IMR-90 (cell line): ENCODE results near the gene LIPG. TPM values are rescaled to one million over a fixed set of nuclear protein-coding genes. Genes with fewer than 3 reads are reported as not detected.

Experiments
- ATAC-seq: fragments of 200-7000 bp; cut with Tn5 transposase; 2 replicates; pipeline ENCODE4 v1.9.1; 2020; ENCODE audit warnings: low read depth, mild to moderate bottlenecking, moderate library complexity
- BruUV-seq: library from RNA; stranded (reverse); fragments of 400-500 nt; replicated peaks from 2 replicates; lab custom pipeline; 2021; lab: Mats Ljungman, UMichigan
- CTCF ChIA-PET: fragments of 300-600 bp; formaldehyde crosslinking; extraction: SDS; loops from one replicate; lab custom pipeline; 2021; ENCODE audit warnings: antibody characterized with exemption; lab: Yijun Ruan, JAX
- POLR2A ChIA-PET: fragments of 300-600 bp; sonication (Branson Sonifier 250); formaldehyde crosslinking; loops from one replicate; lab custom pipeline; 2022; ENCODE audit warnings: antibody characterized with exemption; ENCODE audit not compliant: unreplicated experiment; lab: Charles Lee
- DNase-seq: peaks from one replicate; pipeline ENCODE4 v3.0.0; 2013
- H2AFZ ChIP-seq: replicated peaks from 2 replicates; pipeline ENCODE3; 2013; ENCODE audit warnings: low read length, mild to moderate bottlenecking; ENCODE audit not compliant: poor library complexity
- H2AK5ac ChIP-seq: 2 replicates; pipeline ENCODE4 v1.6.1; 2013; ENCODE audit warnings: low read depth, low read length, inconsistent platforms
- H2AK9ac ChIP-seq: replicated peaks from 2 replicates; pipeline ENCODE3; 2013; ENCODE audit warnings: mild to moderate bottlenecking, low read depth, low read length, moderate library complexity; ENCODE audit not compliant: poor library complexity
- H2BK120ac ChIP-seq: 2 replicates; pipeline ENCODE4 v1.6.1; 2013; ENCODE audit warnings: low read depth, low read length, inconsistent platforms
- H2BK15ac ChIP-seq: 3 replicates; pipeline ENCODE4 v1.6.1; 2013; ENCODE audit warnings: low read depth, low read length, inconsistent platforms
- H2BK20ac ChIP-seq: 2 replicates; pipeline ENCODE4 v1.6.1; 2013; ENCODE audit warnings: low read depth, mild to moderate bottlenecking, inconsistent platforms, low read length, moderate library complexity
- H2BK5ac ChIP-seq: 2 replicates; pipeline ENCODE4 v1.6.1; 2013; ENCODE audit warnings: mild to moderate bottlenecking, low read depth, low read length, inconsistent platforms; ENCODE audit not compliant: poor library complexity, severe bottlenecking
- H3K14ac ChIP-seq: replicated peaks from 2 replicates; pipeline ENCODE4 v1.6.1; 2013; ENCODE audit warnings: low read depth, low read length, inconsistent platforms
- H3K18ac ChIP-seq: 2 replicates; pipeline ENCODE4 v1.6.1; 2013; ENCODE audit warnings: low read depth, low read length, control low read depth
- H3K23ac ChIP-seq: 2 replicates; pipeline ENCODE4 v1.6.1; 2013; ENCODE audit warnings: low read depth, low read length, inconsistent platforms
- H3K27ac ChIP-seq: 2 replicates; pipeline ENCODE4 v1.5.1; 2013; ENCODE audit warnings: mild to moderate bottlenecking, control low read depth, low read length; ENCODE audit not compliant: insufficient read depth
- H3K27me3 ChIP-seq: 2 replicates; pipeline ENCODE4 v1.6.1; 2013; ENCODE audit warnings: low read length; ENCODE audit not compliant: control insufficient read depth, insufficient read depth
- H3K36me3 ChIP-seq: 2 replicates; pipeline ENCODE4 v1.6.1; 2013; ENCODE audit warnings: low read length, mixed read lengths; ENCODE audit not compliant: control insufficient read depth, insufficient read depth
- H3K4ac ChIP-seq: 2 replicates; pipeline ENCODE4 v1.6.1; 2013; ENCODE audit warnings: low read depth, low read length, inconsistent platforms
- H3K4me1 ChIP-seq: 2 replicates; pipeline ENCODE4 v1.6.1; 2013; ENCODE audit warnings: low read length, mixed read lengths; ENCODE audit not compliant: control insufficient read depth, insufficient read depth
- H3K4me2 ChIP-seq: 2 replicates; pipeline ENCODE4 v1.6.1; 2013; ENCODE audit warnings: low read depth, mild to moderate bottlenecking, control low read depth, low read length, moderate library complexity
- H3K4me3 ChIP-seq: 2 replicates; pipeline ENCODE4 v1.5.1; 2013; ENCODE audit warnings: low read depth, mild to moderate bottlenecking, control low read depth, low read length, moderate library complexity; ENCODE audit not compliant: insufficient read depth
- H3K56ac ChIP-seq: 2 replicates; pipeline ENCODE4 v1.6.1; 2013; ENCODE audit warnings: low read length, inconsistent platforms; ENCODE audit not compliant: insufficient read depth; ENCODE audit errors: extremely low read depth
- H3K79me1 ChIP-seq, 2 experiments: 2 replicates each; pipeline ENCODE4 v1.6.1; 2013; ENCODE audit warnings: low read length in 2 of 2, inconsistent platforms in 1 of 2, low read depth in 1 of 2
- H3K9ac ChIP-seq: 2 replicates; pipeline ENCODE4 v1.6.1; 2013; ENCODE audit warnings: low read depth, low read length, control low read depth
- H3K9me1 ChIP-seq: 2 replicates; pipeline ENCODE4 v1.6.1; 2013; ENCODE audit warnings: low read length, inconsistent platforms; ENCODE audit not compliant: insufficient read depth
- H3K9me3 ChIP-seq: 2 replicates; pipeline ENCODE4 v1.6.1; 2013; ENCODE audit warnings: low read length; ENCODE audit not compliant: control insufficient read depth, insufficient read depth
- H4K20me1 ChIP-seq: 2 replicates; pipeline ENCODE4 v1.6.1; 2013; ENCODE audit warnings: low read length, inconsistent platforms; ENCODE audit not compliant: insufficient read depth
- H4K5ac ChIP-seq: 2 replicates; pipeline ENCODE4 v1.6.1; 2013; ENCODE audit warnings: mild to moderate bottlenecking, low read depth, low read length, control low read depth
- H4K8ac ChIP-seq, 2 experiments: 2 replicates each; pipeline ENCODE4 v1.6.1; 2013; ENCODE audit warnings: low read depth in 2 of 2, low read length in 2 of 2, control low read depth in 1 of 2, inconsistent platforms in 1 of 2
- H4K91ac ChIP-seq: 2 replicates; pipeline ENCODE4 v1.6.1; 2013; ENCODE audit warnings: low read depth, low read length, inconsistent platforms; ENCODE audit not compliant: insufficient read depth
- CHD1 ChIP-seq: IDR thresholded peaks from 2 replicates; pipeline ENCODE4 v1.6.1; 2012; ENCODE audit warnings: low read depth, low read length, improper control_type of control experiment
- FOS ChIP-seq: fragments of 150-350 bp; IDR thresholded peaks from 2 replicates; pipeline ENCODE4 v1.6.1; 2016; ENCODE audit warnings: low read depth, low read length
- MAFK ChIP-seq: IDR thresholded peaks from 2 replicates; pipeline ENCODE4 v1.6.1; 2012; ENCODE audit warnings: low read depth, low read length, improper control_type of control experiment
- MAZ ChIP-seq: IDR thresholded peaks from 2 replicates; pipeline ENCODE4 v1.6.1; 2012; ENCODE audit warnings: low read depth, mild to moderate bottlenecking, low read length, improper control_type of control experiment, moderate library complexity, borderline replicate concordance
- NFE2L2 ChIP-seq: fragments of 150-350 bp; IDR thresholded peaks from 2 replicates; pipeline ENCODE4 v1.6.1; 2016; ENCODE audit warnings: low read depth, mild to moderate bottlenecking, low read length
- SMC3 ChIP-seq: fragments of 150-350 bp; IDR thresholded peaks from 2 replicates; pipeline ENCODE4 v1.6.1; 2016; ENCODE audit warnings: low read depth, mild to moderate bottlenecking, antibody characterized with exemption, low read length, moderate library complexity
- WGBS, 2 experiments: methylation state at CpG; one replicate each; pipeline versions ENCODE4 v1.1.5 to v1.1.7; 2013; ENCODE audit warnings: missing lambda C conversion rate in 2 of 2; ENCODE audit not compliant: insufficient read length in 1 of 2; ENCODE audit errors: extremely low coverage in 2 of 2; 5-methylcytosine and 5-hydroxymethylcytosine counted together
- dilution Hi-C: fragments of 300-500 bp; cut with HindIII; formaldehyde crosslinking; loops from one replicate; pipeline ENCODE4 v1.14.3; 2018; ENCODE audit warnings: low sequenced_read_pairs; ENCODE audit not compliant: unreplicated experiment
- in situ Hi-C: fragments of 300-500 bp; cut with MboI; formaldehyde crosslinking; loops from 3 replicates; pipeline ENCODE4 v1.14.3; 2019; ENCODE audit warnings: low sequenced_read_pairs, inconsistent platforms, mixed read lengths
- intact Hi-C: fragments of 100-400 bp; cut with micrococcal nuclease; formaldehyde crosslinking; loops from 2 replicates; pipeline ENCODE4 v1.10.0; 2022
- polyA plus RNA-seq, 3 experiments: library from polyadenylated mRNA; depleted of rRNA; stranded (reverse); fragments of >200 nt; gene quantifications; 2 replicates each; pipeline ENCODE4 v1.2.3, GENCODE V29; 2012; ENCODE audit warnings: low replicate concordance in 1 of 3
- total RNA-seq: library from RNA; depleted of rRNA; stranded (reverse); fragments of >200 nt; gene quantifications from 2 replicates; pipeline ENCODE4 v1.2.3, GENCODE V29; 2012
- TF ChIP-seq, protein P1 (sequence below): fragments of 150-350 bp; IDR thresholded peaks from 2 replicates; pipeline ENCODE4 v1.6.1; 2016; ENCODE audit warnings: low read depth, mild to moderate bottlenecking, low read length, moderate library complexity, borderline replicate concordance
- TF ChIP-seq, protein P2 (sequence below): conservative IDR thresholded peaks from 2 replicates; pipeline ENCODE4 v1.5.1; 2012; ENCODE audit warnings: mild to moderate bottlenecking, low read depth, low read length, improper control_type of control experiment

LIPG gene
- total and polyA plus RNA-seq, 2 of the 4 experiments (the other 2 are of a cell fraction): under 0.01 to 0.14 TPM

DNA sequence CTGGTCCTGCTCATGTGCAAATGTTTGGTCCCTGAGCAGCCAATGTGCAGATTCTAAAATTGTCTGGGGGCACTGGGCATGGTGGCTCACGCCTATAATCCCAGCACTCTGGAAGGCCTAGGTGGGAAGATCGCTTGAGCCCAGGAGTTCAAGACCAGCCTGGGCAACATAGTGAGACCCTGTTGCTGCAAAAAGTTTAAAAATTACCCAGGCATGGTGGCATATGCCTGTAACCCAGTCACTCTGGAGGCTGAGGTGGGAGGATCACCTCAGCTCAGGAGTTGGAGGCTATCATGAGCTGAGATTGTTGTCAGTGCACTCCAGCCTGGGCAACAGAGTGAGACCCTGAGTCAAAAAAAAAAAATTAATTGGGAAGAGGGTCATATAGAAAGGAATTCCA, 5.1 kb downstream of the LIPG start:
- in situ Hi-C loops: loop anchor here (10.0 kb wide), 1 partner anchor 188 kb away; no protein-coding TSS in a partner anchor
- Histone ChIP-seq H2AFZ (no peak overlapping the region), H3K4me2 (no peak overlapping the region), H3K18ac (no peak overlapping the region), H3K9ac (no peak overlapping the region), H3K4ac (no peak overlapping the region), H2AK9ac (no peak overlapping the region), H4K5ac (no peak overlapping the region), H4K91ac (no peak overlapping the region), H3K23ac (no peak overlapping the region), H3K36me3 (no peaks in the 10 kb centered on the region), H3K79me1 (no peaks in the 10 kb centered on the region), H3K9me3 (no peaks in the 10 kb centered on the region), H3K9me1 (no peaks in the 10 kb centered on the region; the same call in 1 of the 2 replicates), H3K4me1 (peaks cover 1% of the 10 kb centered on the region; the same call in 1 of the 2 replicates), H3K4me3 (no peak overlapping the region), H4K20me1 (no peaks in the 10 kb centered on the region), H3K14ac (no peak overlapping the region), H3K27me3 (peaks cover 55% of the 10 kb centered on the region), H2BK15ac (no peak overlapping the region), H4K8ac (no peak overlapping the region), H2BK120ac (no peak overlapping the region), H2AK5ac (no peak overlapping the region), H2BK20ac (no peak overlapping the region), H3K27ac (no peak overlapping the region), H2BK5ac (no peak overlapping the region), H3K56ac (no peak overlapping the region)
- 88% methylated on average over 2 of the region's 2 CpGs; no CpG with 5 or more reads in 1 of the 2 experiments for WGBS, 2 experiments
- ChIA-PET CTCF (no interaction called here), POLR2A (no interaction called here)
- ATAC-seq (no peak), DNase-seq (no peak)
- dilution Hi-C loops: no loop called here
- BruUV-seq: no TSS peak
- intact Hi-C loops: loop anchor here (10.0 kb wide), 1 partner anchor 128 kb away; no protein-coding TSS in a partner anchor
- TF ChIP-seq FOS (no peak), CHD1 (no peak), SMC3 (no peak), NFE2L2 (no peak), MAFK (no peak), MAZ (no peak)
- TF ChIP-seq, protein P1, sequence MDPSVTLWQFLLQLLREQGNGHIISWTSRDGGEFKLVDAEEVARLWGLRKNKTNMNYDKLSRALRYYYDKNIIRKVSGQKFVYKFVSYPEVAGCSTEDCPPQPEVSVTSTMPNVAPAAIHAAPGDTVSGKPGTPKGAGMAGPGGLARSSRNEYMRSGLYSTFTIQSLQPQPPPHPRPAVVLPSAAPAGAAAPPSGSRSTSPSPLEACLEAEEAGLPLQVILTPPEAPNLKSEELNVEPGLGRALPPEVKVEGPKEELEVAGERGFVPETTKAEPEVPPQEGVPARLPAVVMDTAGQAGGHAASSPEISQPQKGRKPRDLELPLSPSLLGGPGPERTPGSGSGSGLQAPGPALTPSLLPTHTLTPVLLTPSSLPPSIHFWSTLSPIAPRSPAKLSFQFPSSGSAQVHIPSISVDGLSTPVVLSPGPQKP: no peak
- TF ChIP-seq, protein P2, sequence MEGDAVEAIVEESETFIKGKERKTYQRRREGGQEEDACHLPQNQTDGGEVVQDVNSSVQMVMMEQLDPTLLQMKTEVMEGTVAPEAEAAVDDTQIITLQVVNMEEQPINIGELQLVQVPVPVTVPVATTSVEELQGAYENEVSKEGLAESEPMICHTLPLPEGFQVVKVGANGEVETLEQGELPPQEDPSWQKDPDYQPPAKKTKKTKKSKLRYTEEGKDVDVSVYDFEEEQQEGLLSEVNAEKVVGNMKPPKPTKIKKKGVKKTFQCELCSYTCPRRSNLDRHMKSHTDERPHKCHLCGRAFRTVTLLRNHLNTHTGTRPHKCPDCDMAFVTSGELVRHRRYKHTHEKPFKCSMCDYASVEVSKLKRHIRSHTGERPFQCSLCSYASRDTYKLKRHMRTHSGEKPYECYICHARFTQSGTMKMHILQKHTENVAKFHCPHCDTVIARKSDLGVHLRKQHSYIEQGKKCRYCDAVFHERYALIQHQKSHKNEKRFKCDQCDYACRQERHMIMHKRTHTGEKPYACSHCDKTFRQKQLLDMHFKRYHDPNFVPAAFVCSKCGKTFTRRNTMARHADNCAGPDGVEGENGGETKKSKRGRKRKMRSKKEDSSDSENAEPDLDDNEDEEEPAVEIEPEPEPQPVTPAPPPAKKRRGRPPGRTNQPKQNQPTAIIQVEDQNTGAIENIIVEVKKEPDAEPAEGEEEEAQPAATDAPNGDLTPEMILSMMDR: no peak
